Progenitor cell of endocrine pancreas (in vitro differentiated cells): Measurements from ENCODE around the gene ARAP1. TPM values are rescaled to one million over a fixed set of nuclear protein-coding genes. Genes with fewer than 3 reads are reported as not detected.

Source experiments
- DNase-seq: peaks from one replicate; pipeline ENCODE4 v3.0.0; 2021; ENCODE audit warnings: low spot score; ENCODE audit not compliant: unreplicated experiment
- H3K27ac Mint-ChIP-seq: 2 replicates; pipeline ENCODE4 v1.8.0; 2021; ENCODE audit warnings: mild to moderate bottlenecking, moderate library complexity, mixed read lengths
- H3K27me3 Mint-ChIP-seq: 2 replicates; pipeline ENCODE4 v1.8.0; 2021; ENCODE audit warnings: mixed read lengths
- H3K36me3 Mint-ChIP-seq: 2 replicates; pipeline ENCODE4 v1.8.0; 2022; ENCODE audit warnings: mixed read lengths; ENCODE audit not compliant: insufficient read depth
- H3K4me1 Mint-ChIP-seq: 2 replicates; pipeline ENCODE4 v1.8.0; 2021; ENCODE audit warnings: low read depth, mixed read lengths
- H3K4me3 Mint-ChIP-seq: 2 replicates; pipeline ENCODE4 v1.8.0; 2021; ENCODE audit warnings: low read depth, mild to moderate bottlenecking, moderate library complexity, mixed read lengths
- H3K9me3 Mint-ChIP-seq: 2 replicates; pipeline ENCODE4 v1.8.0; 2021; ENCODE audit warnings: low read depth, mixed read lengths
- CTCF ChIP-seq: fragments of 200-600 bp; sonication (generic); IDR thresholded peaks from one replicate; pipeline ENCODE4 v1.5.0; 2021; ENCODE audit warnings: antibody characterized with exemption, mild to moderate bottlenecking; ENCODE audit not compliant: unreplicated experiment
- total RNA-seq: library from RNA; stranded (reverse); gene quantifications from 2 replicates; pipeline ENCODE4 v1.2.1, GENCODE V29; 2021

The ARAP1 gene
- total RNA-seq, 1 donor from 2014 or later, result 86.7 TPM

- no peak for DNase-seq
- H3K4me3 Mint-ChIP-seq, result no peak overlapping the region
- no peaks in the 10 kb centered on the region for H3K9me3 Mint-ChIP-seq
- no peak overlapping the region for H3K27ac Mint-ChIP-seq
- H3K36me3 Mint-ChIP-seq, result peaks cover 24% of the 10 kb centered on the region
- no peaks in the 10 kb centered on the region for H3K4me1 Mint-ChIP-seq
- no peaks in the 10 kb centered on the region for H3K27me3 Mint-ChIP-seq
- no peak for TF ChIP-seq CTCF
Observed at GRCh38 chr11:72697814-72698213, 54.4 kb downstream of the ARAP1 start.

GRCh38 chr11:72696866-72697700 is 55.1 kb downstream of the ARAP1 start:
- Mint-ChIP-seq H3K27me3 (no peaks in the 10 kb centered on the region), H3K27ac (no peak overlapping the region), H3K4me1 (no peaks in the 10 kb centered on the region), H3K4me3 (no peak overlapping the region), H3K9me3 (no peaks in the 10 kb centered on the region), H3K36me3 (peaks cover 26% of the 10 kb centered on the region)
- TF ChIP-seq CTCF, result no peak
- no peak for DNase-seq

DNA sequence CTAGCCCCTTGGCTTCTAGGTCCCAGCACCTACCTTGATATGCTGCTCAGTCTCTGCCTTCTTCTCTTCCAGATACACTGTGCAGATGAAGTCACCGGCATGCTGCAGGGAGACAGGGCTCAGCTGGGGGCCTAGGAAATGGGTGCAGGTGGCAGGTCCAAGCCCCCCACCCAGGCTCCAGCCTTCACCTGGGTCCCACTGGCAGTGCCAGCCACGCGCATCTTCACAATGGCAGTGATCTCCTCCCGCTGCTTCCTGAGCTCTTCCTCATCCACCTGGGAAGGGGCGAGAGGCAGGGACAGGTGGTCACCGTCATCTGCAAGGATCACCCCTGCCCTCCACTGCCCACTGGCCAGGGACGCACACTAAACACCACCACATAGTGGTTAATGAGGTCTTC is 56.9 kb downstream of the ARAP1 start:
- H3K9me3 Mint-ChIP-seq, result no peaks in the 10 kb centered on the region
- no peaks in the 10 kb centered on the region for H3K27me3 Mint-ChIP-seq

GRCh38 chr11:72693271-72693968 is 58.8 kb downstream of the ARAP1 start:
- DNase-seq, result no peak
- no peak overlapping the region for H3K27ac Mint-ChIP-seq
- no peaks in the 10 kb centered on the region for H3K9me3 Mint-ChIP-seq
- H3K4me1 Mint-ChIP-seq, result no peaks in the 10 kb centered on the region
- H3K4me3 Mint-ChIP-seq, result no peak overlapping the region
- peaks cover 21% of the 10 kb centered on the region for H3K36me3 Mint-ChIP-seq
- TF ChIP-seq CTCF, result peak; percentile 8
- no peaks in the 10 kb centered on the region for H3K27me3 Mint-ChIP-seq

More for the DNA sequence above, 56.9 kb downstream of the ARAP1 start:
- Mint-ChIP-seq H3K27ac (no peak overlapping the region), H3K4me3 (no peak overlapping the region), H3K36me3 (peaks cover 20% of the 10 kb centered on the region), H3K4me1 (no peaks in the 10 kb centered on the region)
- no peak for TF ChIP-seq CTCF
- no peak for DNase-seq

DNA sequence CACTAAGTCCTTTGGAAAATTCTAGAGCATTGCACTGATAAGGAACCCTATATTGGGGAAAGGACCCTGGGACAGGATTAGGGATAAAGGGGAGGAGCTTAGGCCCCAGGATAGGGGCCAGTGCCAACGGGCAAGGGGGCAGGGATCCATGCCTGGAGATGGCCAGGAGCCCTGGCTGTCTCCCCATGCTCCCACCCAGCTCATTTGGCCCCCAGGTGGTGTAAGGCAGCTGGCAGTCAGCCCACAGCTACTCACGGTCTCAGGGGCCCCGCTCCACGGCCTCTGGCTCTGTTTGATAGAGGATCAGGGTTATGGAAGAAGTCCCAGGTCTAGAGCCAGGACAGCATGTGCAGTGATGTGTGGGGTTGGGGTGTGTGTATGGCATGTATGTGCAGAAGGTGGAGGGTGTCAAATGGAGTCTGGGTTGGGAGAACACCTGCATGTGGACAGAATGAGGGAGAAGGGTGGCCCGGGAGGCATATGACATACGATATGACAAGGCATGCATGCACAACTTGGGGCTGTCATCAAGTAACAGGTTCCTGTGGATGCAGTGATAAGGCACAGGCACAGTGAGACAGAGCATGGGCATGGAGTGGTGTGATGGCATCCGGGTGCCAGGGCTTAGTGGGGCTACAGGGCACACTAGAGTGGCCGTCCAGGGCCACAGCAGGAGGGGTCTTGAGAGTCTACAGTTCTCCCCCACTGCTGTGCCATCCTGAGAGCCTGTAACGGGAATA is 59.5 kb downstream of the ARAP1 start:
- Mint-ChIP-seq H3K27me3 (no peaks in the 10 kb centered on the region), H3K4me1 (no peaks in the 10 kb centered on the region), H3K9me3 (no peaks in the 10 kb centered on the region), H3K36me3 (peaks cover 20% of the 10 kb centered on the region), H3K4me3 (no peak overlapping the region), H3K27ac (no peak overlapping the region)
- DNase-seq, result no peak
- TF ChIP-seq CTCF, result no peak
